B cell (primary cell): Measurements from ENCODE around the gene CAPN15. TPM values are rescaled to one million over a fixed set of nuclear protein-coding genes. Genes with fewer than 3 reads are reported as not detected.

Experiments used
- ATAC-seq: fragments of 200-7000 bp; cut with Tn5 transposase; one replicate; pipeline ENCODE4 v1.10.0; 2021; ENCODE audit warnings: low read depth, mild to moderate bottlenecking, moderate number of reproducible peaks, moderate library complexity
- CTCF ChIA-PET: fragments of 350-600 bp; sonication (Branson Sonifier 250); formaldehyde crosslinking; loops from one replicate; lab custom pipeline; 2021; ENCODE audit warnings: antibody characterized with exemption, inconsistent platforms; lab: Charles Lee
- POLR2A ChIA-PET: fragments of 350-600 bp; sonication (Branson Sonifier 250); formaldehyde crosslinking; loops from one replicate; lab custom pipeline; 2021; ENCODE audit warnings: antibody characterized with exemption; lab: Charles Lee
- DNase-seq: peaks from one replicate; pipeline ENCODE4 v3.0.0; 2013
- H2AFZ ChIP-seq: 2 replicates; pipeline ENCODE4 v1.6.1; 2012; ENCODE audit warnings: mild to moderate bottlenecking, low read depth, low read length; ENCODE audit not compliant: insufficient read depth, poor library complexity, severe bottlenecking
- H3K27ac ChIP-seq, 2 donors: 1 replicate in 1 of 2; 2 replicates in 1 of 2; pipeline ENCODE4 v1.5.1; 2012 to 2013; ENCODE audit warnings: low read length in 2 of 2, mild to moderate bottlenecking in 2 of 2, moderate library complexity in 1 of 2
- H3K27me3 ChIP-seq, 4 experiments: fragments of 200-600 bp in 1 of 4; sonication (generic) in 1 of 4; replicated peaks in 1 of 4; 1 replicate in 2 of 4; 2 replicates in 2 of 4; pipeline versions ENCODE4 v1.6.1 to v1.7.0; 2013 to 2016; ENCODE audit warnings: low read length in 3 of 4, mild to moderate bottlenecking in 2 of 4, mixed read lengths in 1 of 4, moderate library complexity in 1 of 4; ENCODE audit not compliant: insufficient read depth in 4 of 4, control insufficient read depth in 3 of 4; ENCODE audit errors: control extremely low read depth in 1 of 4
- H3K36me3 ChIP-seq, 2 experiments: replicated peaks in 1 of 2; 1 replicate in 1 of 2; 2 replicates in 1 of 2; pipeline versions ENCODE4 v1.6.1 to v1.7.1; 2013; ENCODE audit warnings: low read length in 1 of 2; ENCODE audit not compliant: insufficient read depth in 2 of 2, control insufficient read depth in 1 of 2; ENCODE audit errors: control extremely low read depth in 1 of 2, extremely low read depth in 1 of 2
- H3K4me1 ChIP-seq, 2 donors: fragments of 200-600 bp in 1 of 2; sonication (generic) in 1 of 2; 1 replicate in 1 of 2; 2 replicates in 1 of 2; pipeline versions ENCODE4 v1.5.1 to v1.6.1; 2013 to 2017; ENCODE audit warnings: low read length in 2 of 2; ENCODE audit not compliant: control insufficient read depth in 2 of 2, insufficient read depth in 2 of 2
- H3K4me2 ChIP-seq: replicated peaks from 2 replicates; pipeline ENCODE3; 2012; ENCODE audit warnings: mild to moderate bottlenecking, low read depth, low read length; ENCODE audit not compliant: poor library complexity, severe bottlenecking
- H3K4me3 ChIP-seq, 5 experiments: fragments of 200-600 bp in 1 of 5; sonication (generic) in 1 of 5; 1 replicate in 3 of 5; 2 replicates in 2 of 5; pipeline versions ENCODE4 v1.5.1 to v1.7.0; 2011 to 2016; ENCODE audit warnings: low read length in 4 of 5, mild to moderate bottlenecking in 4 of 5, low read depth in 2 of 5, control low read depth in 1 of 5, moderate library complexity in 1 of 5; ENCODE audit not compliant: insufficient read depth in 1 of 5; ENCODE audit errors: control extremely low read depth in 1 of 5, extremely low read depth in 1 of 5
- H3K79me2 ChIP-seq: fragments of 200-600 bp; sonication (generic); one replicate; pipeline ENCODE4 v1.6.0; 2016; ENCODE audit warnings: low read length; ENCODE audit not compliant: control insufficient read depth, insufficient read depth
- H3K9ac ChIP-seq: fragments of 200-600 bp; sonication (generic); 2 replicates; pipeline ENCODE4 v1.6.1; 2017; ENCODE audit warnings: mild to moderate bottlenecking, low read length, moderate library complexity
- H3K9me3 ChIP-seq, 3 donors: one replicate each; pipeline versions ENCODE4 v1.6.1 to v1.7.1; 2013; ENCODE audit warnings: low read length in 2 of 3; ENCODE audit not compliant: control insufficient read depth in 2 of 3, insufficient read depth in 1 of 3; ENCODE audit errors: control extremely low read depth in 1 of 3
- H4K20me1 ChIP-seq: 2 replicates; pipeline ENCODE4 v1.6.0; 2012; ENCODE audit warnings: mild to moderate bottlenecking, low read length; ENCODE audit not compliant: insufficient read depth, control insufficient read depth, poor library complexity, severe bottlenecking
- H3K27ac Mint-ChIP-seq: one replicate; pipeline ENCODE4 v1.8.0; 2021; ENCODE audit warnings: mixed read lengths
- H3K27me3 Mint-ChIP-seq: one replicate; pipeline ENCODE4 v1.8.0; 2021; ENCODE audit warnings: mixed read lengths
- H3K4me1 Mint-ChIP-seq: one replicate; pipeline ENCODE4 v1.8.0; 2021; ENCODE audit warnings: mixed read lengths
- H3K4me3 Mint-ChIP-seq: one replicate; pipeline ENCODE4 v1.8.0; 2021; ENCODE audit warnings: mixed read lengths
- H3K9me3 Mint-ChIP-seq: one replicate; pipeline ENCODE4 v1.8.0; 2022; ENCODE audit warnings: mixed read lengths; ENCODE audit not compliant: insufficient read depth
- EZH2 ChIP-seq: IDR thresholded peaks from 2 replicates; pipeline ENCODE4 v1.6.1; 2012; ENCODE audit warnings: borderline replicate concordance, low read depth, mild to moderate bottlenecking, moderate library complexity, low read length; ENCODE audit not compliant: insufficient read depth, poor library complexity, severe bottlenecking
- WGBS: methylation state at CpG from one replicate; pipeline ENCODE4 v1.1.5; 2013; ENCODE audit warnings: missing lambda C conversion rate; ENCODE audit not compliant: insufficient coverage; 5-methylcytosine and 5-hydroxymethylcytosine counted together
- intact Hi-C: fragments of 100-400 bp; cut with micrococcal nuclease; formaldehyde crosslinking; loops from one replicate; pipeline ENCODE4 v1.10.0; 2022
- polyA plus RNA-seq: library from polyadenylated mRNA; depleted of rRNA; stranded (reverse); fragments of >200 nt; gene quantifications from 2 replicates; pipeline ENCODE4 v1.2.3, GENCODE V29; 2012
- total RNA-seq, 2 donors: library from RNA; stranded (reverse); fragments of 120-200 nt in 1 of 2; gene quantifications; 1 replicate in 1 of 2; 2 replicates in 1 of 2; pipeline versions ENCODE4 v1.2.3 to v1.2.4, GENCODE V29; 2013 to 2022
- TF ChIP-seq, protein P1 (sequence below): fragments of 200-600 bp; IDR thresholded peaks from one replicate; pipeline ENCODE4 v1.8.0; 2022; ENCODE audit warnings: antibody characterized with exemption, mild to moderate bottlenecking

The CAPN15 gene
- total and polyA plus RNA-seq, 2 donors (not counting 1 experiment from before 2014, with no cell fraction given), result 67.2 to 77.2 TPM

DNA sequence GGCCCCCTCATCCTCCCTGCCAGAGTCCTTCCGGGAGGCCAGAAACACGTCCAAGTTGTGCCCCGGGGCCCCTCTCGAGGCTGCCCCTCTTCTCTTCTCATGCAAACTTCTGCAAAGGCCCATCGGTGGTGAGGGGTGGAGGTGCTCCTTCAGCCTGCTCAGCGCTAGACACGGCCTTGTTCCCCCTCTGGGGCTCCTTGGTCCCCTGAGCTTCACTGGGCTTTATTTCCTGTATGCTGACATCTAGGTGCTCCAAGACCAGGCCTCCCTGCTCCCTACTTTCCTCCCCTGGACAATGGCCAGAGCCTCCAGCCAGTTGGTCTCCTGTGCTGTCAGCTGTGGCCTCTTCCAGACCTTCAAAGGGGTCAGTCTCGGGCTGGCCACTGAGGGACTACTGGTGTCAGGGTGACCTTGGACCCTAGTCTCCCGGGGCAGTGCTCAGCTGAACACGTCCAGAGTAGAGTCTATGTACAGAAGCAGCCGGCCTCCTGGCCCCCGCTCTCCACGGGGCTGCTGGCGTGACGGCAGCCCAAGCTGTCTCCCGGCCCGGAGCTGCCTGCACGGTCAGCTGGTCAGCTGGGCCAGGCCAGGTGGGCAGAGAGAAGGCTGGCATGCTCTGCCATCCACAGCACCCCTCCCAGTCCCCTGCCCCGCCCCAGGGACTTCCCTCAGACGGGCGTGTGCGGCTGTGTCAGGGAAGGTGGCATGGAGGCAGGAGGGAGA lies 30.9 kb downstream of the CAPN15 start:
- no peaks in the 10 kb centered on the region for H4K20me1 ChIP-seq
- ATAC-seq (no peak), DNase-seq (no peak)
- H3K79me2 ChIP-seq, result no peaks in the 10 kb centered on the region
- no peak overlapping the region for H3K4me2 ChIP-seq
- no peak overlapping the region for H3K27ac Mint-ChIP-seq
- WGBS, result 69% methylated on average over 18 of the region's 22 CpGs
- peaks cover 0 to 34% (median 10%) of the 10 kb centered on the region in 4 experiments for H3K27me3 ChIP-seq
- peaks cover 2% of the 10 kb centered on the region for H3K4me1 Mint-ChIP-seq
- ChIA-PET POLR2A (no interaction called here), CTCF (no interaction called here)
- peaks cover 3 to 6% of the 10 kb centered on the region in 2 donors for H3K4me1 ChIP-seq
- H3K9me3 ChIP-seq, result peaks cover 0 to 7% (median 0%) of the 10 kb centered on the region in 3 donors
- no peak overlapping the region for H3K9ac ChIP-seq
- H3K9me3 Mint-ChIP-seq, result no peaks in the 10 kb centered on the region
- H3K4me3 ChIP-seq, result no peak overlapping the region
- intact Hi-C loops, result no loop called here
- peaks cover 0 to 2% of the 10 kb centered on the region in 2 experiments for H3K36me3 ChIP-seq
- no peak overlapping the region for H2AFZ ChIP-seq
- peaks cover 10% of the 10 kb centered on the region for H3K27me3 Mint-ChIP-seq
- no peak for TF ChIP-seq EZH2
- TF ChIP-seq, protein P1, sequence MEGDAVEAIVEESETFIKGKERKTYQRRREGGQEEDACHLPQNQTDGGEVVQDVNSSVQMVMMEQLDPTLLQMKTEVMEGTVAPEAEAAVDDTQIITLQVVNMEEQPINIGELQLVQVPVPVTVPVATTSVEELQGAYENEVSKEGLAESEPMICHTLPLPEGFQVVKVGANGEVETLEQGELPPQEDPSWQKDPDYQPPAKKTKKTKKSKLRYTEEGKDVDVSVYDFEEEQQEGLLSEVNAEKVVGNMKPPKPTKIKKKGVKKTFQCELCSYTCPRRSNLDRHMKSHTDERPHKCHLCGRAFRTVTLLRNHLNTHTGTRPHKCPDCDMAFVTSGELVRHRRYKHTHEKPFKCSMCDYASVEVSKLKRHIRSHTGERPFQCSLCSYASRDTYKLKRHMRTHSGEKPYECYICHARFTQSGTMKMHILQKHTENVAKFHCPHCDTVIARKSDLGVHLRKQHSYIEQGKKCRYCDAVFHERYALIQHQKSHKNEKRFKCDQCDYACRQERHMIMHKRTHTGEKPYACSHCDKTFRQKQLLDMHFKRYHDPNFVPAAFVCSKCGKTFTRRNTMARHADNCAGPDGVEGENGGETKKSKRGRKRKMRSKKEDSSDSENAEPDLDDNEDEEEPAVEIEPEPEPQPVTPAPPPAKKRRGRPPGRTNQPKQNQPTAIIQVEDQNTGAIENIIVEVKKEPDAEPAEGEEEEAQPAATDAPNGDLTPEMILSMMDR, result no peak
- H3K27ac ChIP-seq, result no peak overlapping the region
- H3K4me3 Mint-ChIP-seq, result no peak overlapping the region

DNA sequence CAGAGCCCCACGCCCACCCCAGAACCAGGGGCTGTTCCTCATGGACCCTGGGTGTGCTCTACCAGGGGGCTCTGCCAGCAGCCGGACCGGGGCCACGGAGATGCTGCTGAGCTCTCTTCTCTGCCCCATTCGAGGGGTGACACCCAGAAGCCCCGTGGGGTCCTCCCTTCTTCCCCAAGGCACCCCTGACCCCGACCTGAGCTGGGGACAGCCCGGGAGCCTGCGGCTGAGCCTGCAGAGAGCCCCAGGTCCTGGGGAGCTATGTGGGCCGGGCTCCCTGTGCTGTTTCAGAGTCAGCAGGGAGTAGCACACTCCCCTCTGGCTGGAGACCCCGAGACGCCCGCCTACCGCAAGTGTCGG lies 31.5 kb downstream of the CAPN15 start:
- DNase-seq (no peak), ATAC-seq (no peak)
- 91% methylated on average over 15 of the region's 15 CpGs for WGBS
- peaks cover 10% of the 10 kb centered on the region for H3K27me3 Mint-ChIP-seq
- H3K4me1 Mint-ChIP-seq, result peaks cover 2% of the 10 kb centered on the region
- no peak overlapping the region for H3K27ac Mint-ChIP-seq
- peaks cover 0 to 34% (median 10%) of the 10 kb centered on the region in 4 experiments for H3K27me3 ChIP-seq
- H3K9me3 Mint-ChIP-seq, result no peaks in the 10 kb centered on the region
- H3K4me1 ChIP-seq, result peaks cover 3 to 6% of the 10 kb centered on the region in 2 donors
- POLR2A ChIA-PET, result no interaction called here
- peaks cover 0 to under 1% of the 10 kb centered on the region in 2 experiments for H3K36me3 ChIP-seq
- H3K4me2 ChIP-seq, result no peak overlapping the region
- no peak for TF ChIP-seq EZH2
- TF ChIP-seq, protein P1, result no peak
- H3K9ac ChIP-seq, result no peak overlapping the region
- H2AFZ ChIP-seq, result no peak overlapping the region
- no peak overlapping the region for H3K4me3 ChIP-seq
- H3K9me3 ChIP-seq, result peaks cover 0 to 7% (median 0%) of the 10 kb centered on the region in 3 donors
- no peak overlapping the region for H3K4me3 Mint-ChIP-seq
- H3K27ac ChIP-seq, result no peak overlapping the region
- CTCF ChIA-PET, result no interaction called here
- intact Hi-C loops, result no loop called here
- H4K20me1 ChIP-seq, result no peaks in the 10 kb centered on the region
- no peaks in the 10 kb centered on the region for H3K79me2 ChIP-seq
